ENCODE measurements around the gene CEP112. TPM values are rescaled to one million over a fixed set of nuclear protein-coding genes. Genes with fewer than 3 reads are reported as not detected.

Gene CEP112
- total and polyA plus RNA-seq, 2 of the 13 experiments (the other 11 are each of a cell fraction or from before 2014, with no cell fraction given) = 1.2 to 3.4 TPM

GRCh38 chr17:66200685-66201092 is 8.8 kb upstream of the CEP112 start (continued):
- TF ChIP-seq GPBP1L1 (CRISPR knock-in tag; IDR thresholded peaks at IDR 0.05) (no peak), RNF2 (conservative IDR thresholded peaks at IDR 0.05; ENCODE audit: low read depth) (no peak), ZFYVE20 (CRISPR knock-in tag; IDR thresholded peaks at IDR 0.05; ENCODE audit: borderline replicate concordance, low read depth) (no peak), TFDP1 (CRISPR knock-in tag; IDR thresholded peaks at IDR 0.05; ENCODE audit: borderline replicate concordance) (peak; percentile 49; the same call in 1 of the 2 replicates), ZNF674 (CRISPR knock-in tag; IDR thresholded peaks at IDR 0.05; ENCODE audit: low read depth) (no peak), BCLAF1 (IDR thresholded peaks at IDR 0.05) (no peak), MXD1 (CRISPR knock-in tag; IDR thresholded peaks at IDR 0.05) (no peak), ZBTB42 (CRISPR knock-in tag; IDR thresholded peaks at IDR 0.05) (no peak), ZBTB25 (CRISPR knock-in tag; IDR thresholded peaks at IDR 0.05) (peak; percentile 81), ZNF276 (CRISPR knock-in tag; IDR thresholded peaks at IDR 0.05; ENCODE audit: low read depth) (no peak), HIVEP1 (CRISPR knock-in tag; IDR thresholded peaks at IDR 0.05) (no peak), NR0B2 (CRISPR knock-in tag; IDR thresholded peaks at IDR 0.05) (0 out of 2 replicates have a peak, but pooled peaks have one; percentile 34), CTCF (CRISPR knock-in tag; IDR thresholded peaks at IDR 0.05) (peak; percentile 99), HDAC1 (CRISPR knock-in tag; IDR thresholded peaks at IDR 0.05) (no peak), GTF3A (CRISPR knock-in tag; conservative IDR thresholded peaks at IDR 0.05) (no peak), BORCS8-MEF2B (CRISPR knock-in tag; IDR thresholded peaks at IDR 0.05) (no peak), ZNF296 (CRISPR knock-in tag; conservative IDR thresholded peaks at IDR 0.05) (no peak), GTF2F1 (IDR thresholded peaks at IDR 0.05; ENCODE audit: low read length) (no peak)

Data from HepG2 (cell line).